Thymus (tissue), 11 donors: ENCODE data around the gene MYO18B. TPM values are rescaled to one million over a fixed set of nuclear protein-coding genes. Genes with fewer than 3 reads are reported as not detected.

Source experiments
- DNase-seq, 9 donors: peaks; one replicate each; pipeline ENCODE4 v3.0.0-alpha.2; 2013; ENCODE audit warnings: low spot score in 9 of 9, low read depth in 6 of 9, missing footprints in 1 of 9
- H3K27ac ChIP-seq, 2 donors: one replicate each; pipeline ENCODE4 v1.5.1; 2013; ENCODE audit warnings: control low read depth in 1 of 2, low read depth in 1 of 2, low read length in 1 of 2, mild to moderate bottlenecking in 1 of 2, moderate library complexity in 1 of 2
- H3K27me3 ChIP-seq, 2 donors: one replicate each; pipeline ENCODE4 v1.5.1; 2013; ENCODE audit warnings: low read length in 1 of 2; ENCODE audit not compliant: control insufficient read depth in 2 of 2, insufficient read depth in 1 of 2
- H3K36me3 ChIP-seq, 2 donors: one replicate each; pipeline ENCODE4 v1.5.1; 2013; ENCODE audit warnings: low read length in 1 of 2, mild to moderate bottlenecking in 1 of 2, moderate library complexity in 1 of 2; ENCODE audit not compliant: control insufficient read depth in 2 of 2, insufficient read depth in 2 of 2
- H3K4me1 ChIP-seq, 2 donors: one replicate each; pipeline ENCODE4 v1.5.1; 2013; ENCODE audit warnings: low read length in 2 of 2; ENCODE audit not compliant: control insufficient read depth in 2 of 2, insufficient read depth in 2 of 2
- H3K4me3 ChIP-seq, 2 donors: one replicate each; pipeline ENCODE4 v1.5.1; 2013; ENCODE audit warnings: low read length in 2 of 2, control low read depth in 1 of 2, mild to moderate bottlenecking in 1 of 2
- H3K9me3 ChIP-seq, 2 donors: one replicate each; pipeline ENCODE4 v1.5.1; 2013; ENCODE audit warnings: low read length in 1 of 2, mild to moderate bottlenecking in 1 of 2; ENCODE audit not compliant: control insufficient read depth in 2 of 2, insufficient read depth in 1 of 2
- WGBS: extraction: QIAGEN DNeasy Blood & Tissue Kit; methylation state at CpG from one replicate; pipeline ENCODE4 v1.1.7; 2013; 5-methylcytosine and 5-hydroxymethylcytosine counted together
- polyA plus RNA-seq: library from polyadenylated mRNA; stranded (reverse); fragments of 200-250 nt; gene quantifications from one replicate; pipeline ENCODE4 v1.2.3, GENCODE V29; 2013
- total RNA-seq: library from RNA; stranded (reverse); fragments of 120-200 nt; gene quantifications from one replicate; pipeline ENCODE4 v1.2.4, GENCODE V29; 2013
- donor health status: healthy.

The MYO18B gene
- total and polyA plus RNA-seq, 2 donors, result 2.4 to 13.8 TPM

DNA sequence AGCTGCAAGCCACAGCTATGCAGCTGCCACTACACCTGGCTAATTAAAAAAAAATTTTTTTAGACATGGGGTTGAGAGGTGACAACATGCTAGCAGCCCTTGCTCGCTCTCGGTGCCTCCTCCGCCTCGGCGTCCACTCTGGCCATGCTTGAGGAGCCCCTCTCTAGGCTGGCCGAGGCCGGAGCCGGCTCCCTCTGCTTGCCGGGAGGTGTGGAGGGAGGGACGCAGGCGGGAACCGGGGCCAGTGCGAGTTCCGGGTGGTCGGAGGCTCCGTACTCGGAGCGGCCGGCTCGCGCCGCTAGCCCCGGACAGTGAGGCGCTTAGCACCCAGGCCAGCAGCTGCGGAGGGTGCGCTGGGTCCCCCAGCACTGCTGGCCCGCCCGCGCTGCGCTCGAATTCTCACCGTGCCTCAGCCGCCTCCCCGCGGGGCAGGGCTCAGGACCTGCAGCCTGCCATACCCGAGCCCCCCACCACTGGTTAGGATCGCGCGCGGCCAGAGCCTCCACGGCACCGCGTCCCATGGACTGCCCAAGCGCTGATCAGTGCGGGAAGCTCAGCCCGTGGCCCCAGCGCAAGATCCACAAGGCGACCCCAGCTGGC is 10.7 kb downstream of the MYO18B start:
- H3K9me3 ChIP-seq, result peaks cover 0 to 12% of the 10 kb centered on the region in 2 donors
- no peak for DNase-seq
- peaks cover 0 to 20% of the 10 kb centered on the region in 2 donors for H3K4me1 ChIP-seq
- WGBS, result 94% methylated on average over 48 of the region's 48 CpGs
- no peaks in the 10 kb centered on the region for H3K27me3 ChIP-seq
- H3K27ac ChIP-seq, result no peak overlapping the region
- no peaks in the 10 kb centered on the region for H3K36me3 ChIP-seq
- H3K4me3 ChIP-seq, result no peak overlapping the region

GRCh38 chr22:25753252-25753651 is 11.3 kb downstream of the MYO18B start:
- H3K27ac ChIP-seq, result no peak overlapping the region
- peaks cover 0 to 20% of the 10 kb centered on the region in 2 donors for H3K4me1 ChIP-seq
- 97% methylated on average over 14 of the region's 14 CpGs for WGBS
- no peak overlapping the region for H3K4me3 ChIP-seq
- DNase-seq, result no peak
- H3K27me3 ChIP-seq, result no peaks in the 10 kb centered on the region
- peaks cover 0 to 12% of the 10 kb centered on the region in 2 donors for H3K9me3 ChIP-seq
- no peaks in the 10 kb centered on the region for H3K36me3 ChIP-seq

- Histone ChIP-seq H3K4me1 (peaks cover 0 to 13% of the 10 kb centered on the region in 2 donors), H3K27me3 (no peaks in the 10 kb centered on the region), H3K9me3 (peaks cover 0 to 12% of the 10 kb centered on the region in 2 donors), H3K4me3 (no peak overlapping the region), H3K36me3 (no peaks in the 10 kb centered on the region), H3K27ac (no peak overlapping the region)
- WGBS, result 94% methylated on average over 24 of the region's 24 CpGs
- DNase-seq, result no peak
These were observed 12.7 kb downstream of the MYO18B start for GRCh38 chr22:25754527-25755202.

GRCh38 chr22:25757686-25758085 is 15.7 kb downstream of the MYO18B start:
- WGBS, result 76% methylated on average over 3 of the region's 3 CpGs
- Histone ChIP-seq H3K4me3 (no peak overlapping the region), H3K27ac (peak overlapping the region; percentile 29 to 59), H3K36me3 (no peaks in the 10 kb centered on the region), H3K4me1 (peaks cover 0 to 13% of the 10 kb centered on the region in 2 donors), H3K27me3 (no peaks in the 10 kb centered on the region), H3K9me3 (peaks cover 0 to 12% of the 10 kb centered on the region in 2 donors)
- peak in 1 of 9 donors; percentile 48 for DNase-seq

GRCh38 chr22:25758316-25758715 is 16.3 kb downstream of the MYO18B start:
- Histone ChIP-seq H3K9me3 (peaks cover 0 to 10% of the 10 kb centered on the region in 2 donors), H3K4me3 (no peak overlapping the region), H3K36me3 (no peaks in the 10 kb centered on the region), H3K27ac (peak overlapping the region in 1 of 2 donors; percentile 48), H3K4me1 (peaks cover 0 to 13% of the 10 kb centered on the region in 2 donors), H3K27me3 (no peaks in the 10 kb centered on the region)
- DNase-seq, result no peak
- WGBS, result 96% methylated on average over 8 of the region's 8 CpGs

GRCh38 chr22:25759825-25760231 is 17.8 kb downstream of the MYO18B start:
- Histone ChIP-seq H3K27me3 (no peaks in the 10 kb centered on the region), H3K36me3 (no peaks in the 10 kb centered on the region), H3K4me3 (no peak overlapping the region), H3K4me1 (peaks cover 0 to 13% of the 10 kb centered on the region in 2 donors), H3K9me3 (peaks cover 0 to 6% of the 10 kb centered on the region in 2 donors), H3K27ac (no peak overlapping the region)
- 80% methylated on average over 5 of the region's 5 CpGs for WGBS
- no peak for DNase-seq

DNA sequence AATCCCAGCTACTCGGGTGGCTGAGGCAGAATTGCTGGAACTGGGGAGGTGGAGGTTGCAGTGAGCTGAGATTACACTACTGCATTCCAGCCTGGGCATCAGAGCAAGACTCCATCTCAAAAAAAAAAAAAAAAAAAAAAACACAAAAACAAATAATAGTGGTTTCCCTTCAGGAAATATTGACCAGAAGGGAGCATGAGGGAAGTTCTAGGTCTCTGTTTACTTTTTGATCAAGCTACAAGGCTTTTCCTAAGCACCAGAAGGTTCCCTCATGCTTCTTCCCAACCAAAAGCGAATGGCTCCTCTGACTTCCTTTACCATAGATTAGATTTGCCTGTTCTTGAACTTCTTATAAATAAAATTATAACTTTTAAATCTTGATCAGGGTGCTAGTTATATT is 18.3 kb downstream of the MYO18B start:
- WGBS, result 97% methylated on average over 2 of the region's 2 CpGs
- no peak overlapping the region for H3K27ac ChIP-seq

DNA sequence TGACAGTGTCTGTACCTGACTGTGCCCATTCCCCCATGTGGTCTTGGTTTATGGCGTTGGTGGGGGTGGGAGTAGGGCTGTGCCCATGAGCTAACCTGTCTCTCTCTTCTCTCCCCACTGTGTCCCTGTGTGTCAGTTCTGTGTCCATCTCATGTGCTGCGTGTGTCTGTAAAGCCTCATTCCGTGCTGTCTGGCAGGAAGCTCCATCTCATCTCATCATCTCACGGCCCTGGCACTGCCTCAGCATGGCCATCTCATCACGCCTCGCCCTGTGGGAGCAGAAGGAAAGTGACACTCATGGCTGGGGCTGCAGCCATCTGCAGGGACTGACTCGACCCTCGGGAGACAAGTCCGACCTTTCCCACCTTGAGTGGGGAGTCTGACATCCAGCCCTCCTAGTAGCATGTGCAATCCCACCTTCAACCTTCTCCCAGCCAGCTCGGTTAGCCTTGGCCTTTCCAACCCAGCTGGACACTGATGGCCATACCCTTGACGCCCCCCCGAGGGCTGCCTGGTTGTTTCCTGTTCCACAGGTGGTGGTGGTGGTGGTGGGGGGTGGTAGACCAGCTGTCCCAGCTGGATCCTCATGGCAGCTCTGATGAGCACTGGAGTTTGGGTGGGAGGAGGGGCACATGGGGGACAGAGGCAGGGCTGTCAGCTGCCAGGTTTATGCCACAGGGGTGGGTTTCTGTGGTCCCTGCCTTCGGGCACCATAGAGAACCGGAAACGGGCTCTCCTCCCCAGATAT is 19.0 kb downstream of the MYO18B start:
- peaks cover 0 to 13% of the 10 kb centered on the region in 2 donors for H3K4me1 ChIP-seq
- H3K27me3 ChIP-seq, result no peaks in the 10 kb centered on the region
- no peak overlapping the region for H3K27ac ChIP-seq
- no peak for DNase-seq
- no peaks in the 10 kb centered on the region for H3K36me3 ChIP-seq
- H3K4me3 ChIP-seq, result no peak overlapping the region
- H3K9me3 ChIP-seq, result peaks cover 2 to 8% of the 10 kb centered on the region in 2 donors
- WGBS, result 85% methylated on average over 15 of the region's 15 CpGs

More for the DNA sequence above, 18.3 kb downstream of the MYO18B start:
- H3K27me3 ChIP-seq, result no peaks in the 10 kb centered on the region
- no peak overlapping the region for H3K4me3 ChIP-seq
- peaks cover 0 to 13% of the 10 kb centered on the region in 2 donors for H3K4me1 ChIP-seq
- no peaks in the 10 kb centered on the region for H3K36me3 ChIP-seq
- peaks cover 0 to 7% of the 10 kb centered on the region in 2 donors for H3K9me3 ChIP-seq
- no peak for DNase-seq

DNA sequence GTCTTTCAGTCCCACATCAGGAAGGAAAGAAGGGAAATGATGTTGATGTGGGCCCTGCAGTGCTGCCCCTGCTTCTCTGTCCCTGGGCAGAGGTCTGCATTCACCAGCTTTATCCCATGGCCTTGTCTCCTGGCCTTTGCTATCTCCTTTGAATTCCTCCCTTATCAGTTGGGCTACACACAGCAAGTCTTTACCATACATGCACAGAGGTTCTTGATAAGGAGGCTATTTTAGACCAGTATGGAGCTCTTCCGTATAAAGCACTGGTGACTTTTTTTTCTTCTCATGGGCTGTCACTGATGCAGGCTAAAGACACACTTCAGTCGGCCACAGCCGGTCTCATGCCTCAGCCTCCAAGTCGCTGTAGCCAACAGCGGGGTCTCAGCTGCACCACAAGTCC is 20.2 kb downstream of the MYO18B start:
- Histone ChIP-seq H3K4me3 (no peak overlapping the region), H3K36me3 (no peaks in the 10 kb centered on the region), H3K27me3 (no peaks in the 10 kb centered on the region), H3K9me3 (peaks cover 5 to 18% of the 10 kb centered on the region in 2 donors), H3K4me1 (peaks cover 0 to 13% of the 10 kb centered on the region in 2 donors), H3K27ac (no peak overlapping the region)
- 96% methylated on average over 5 of the region's 5 CpGs for WGBS
- DNase-seq, result no peak
